ENCODE results near the gene MUC22. TPM values are rescaled to one million over a fixed set of nuclear protein-coding genes. Genes with fewer than 3 reads are reported as not detected.
"Not testable (repeated sequence)": the region's sequence is repeated elsewhere in the genome, so short reads cannot be mapped to it uniquely, and the experiment has no call there.

Gene MUC22
- total RNA-seq, 5 donors from 2014 or later (not counting 1 experiment from before 2014, with no cell fraction given) = not detected

- Histone ChIP-seq H3K4me3 (ENCODE audit: control insufficient read depth in 1 of 2, extremely low read depth in 1 of 2, low read length in 1 of 2) (peak overlapping the region in 1 of 2 donors; percentile 25), H3K4me1 (ENCODE audit: control insufficient read depth in 1 of 2, extremely low read depth in 1 of 2, insufficient read depth in 2 of 2, low read length in 2 of 2) (peaks cover 0 to 9% of the 10 kb centered on the region in 2 experiments), H3K9me3 (no peaks in the 10 kb centered on the region), H3K27me3 (replicated peaks in 1 of 2; ENCODE audit: control insufficient read depth in 2 of 2, extremely low read depth in 1 of 2, insufficient read depth in 2 of 2, low read length in 1 of 2) (peaks cover 0 to 7% of the 10 kb centered on the region in 2 experiments), H3K27ac (ENCODE audit: low read length) (peak overlapping the region; percentile 24), H3K36me3 (ENCODE audit: control insufficient read depth in 2 of 2, extremely low read depth in 1 of 2, insufficient read depth in 1 of 2, low read length in 1 of 2) (no peaks in the 10 kb centered on the region)
- H3K4me3 Mint-ChIP-seq = peak overlapping the region; percentile 59 to 77 (median 64)
- H3K27ac Mint-ChIP-seq = peak overlapping the region; percentile 50 to 81
- WGBS (ENCODE audit: insufficient coverage) = 50% methylated on average over 6 of the region's 8 CpGs
- no peaks in the 10 kb centered on the region for H3K27me3 Mint-ChIP-seq
- ChIA-PET CTCF (interaction anchor here in 1 of 2 donors (0.6 kb wide), 1 partner anchor 58 kb away, joined by 6 read pairs; no protein-coding TSS in a partner anchor), POLR2A (interaction anchor here in 1 of 2 donors (0.5 kb wide), 1 partner anchor 27 kb away, joined by 4 read pairs; no protein-coding TSS in a partner anchor)
- no peaks in the 10 kb centered on the region for H3K36me3 Mint-ChIP-seq
- peak in 18 of 35 experiments; percentile 2 to 46 (median 12) for DNase-seq
- peaks cover 11 to 14% (median 13%) of the 10 kb centered on the region in 3 donors for H3K4me1 Mint-ChIP-seq
- peak; percentile 58 to 75 (median 68) for ATAC-seq (replicated peaks in 1 of 4)
- no peaks in the 10 kb centered on the region for H3K9me3 Mint-ChIP-seq
Observed at GRCh38 chr6:30990422-30991086, 19.7 kb upstream of the MUC22 start.

- peaks cover 0 to 7% of the 10 kb centered on the region in 2 experiments for H3K27me3 ChIP-seq (replicated peaks in 1 of 2; ENCODE audit: control insufficient read depth in 2 of 2, extremely low read depth in 1 of 2, insufficient read depth in 2 of 2, low read length in 1 of 2)
- H3K27ac Mint-ChIP-seq = no peak overlapping the region
- peaks cover 0 to 9% of the 10 kb centered on the region in 2 experiments for H3K4me1 ChIP-seq (ENCODE audit: control insufficient read depth in 1 of 2, extremely low read depth in 1 of 2, insufficient read depth in 2 of 2, low read length in 2 of 2)
- H3K27me3 Mint-ChIP-seq = no peaks in the 10 kb centered on the region
- H3K27ac ChIP-seq (ENCODE audit: low read length) = no peak overlapping the region
- 90% methylated on average over 1 of the region's 2 CpGs for WGBS (ENCODE audit: insufficient coverage)
- no peaks in the 10 kb centered on the region for H3K36me3 ChIP-seq (ENCODE audit: control insufficient read depth in 2 of 2, extremely low read depth in 1 of 2, insufficient read depth in 1 of 2, low read length in 1 of 2)
- POLR2A ChIA-PET = interaction anchor here (0.6 kb wide), 4 partner anchors 11 to 644 kb away, joined by 3 to 8 read pairs (median 4); no protein-coding TSS in a partner anchor
- no peaks in the 10 kb centered on the region for H3K36me3 Mint-ChIP-seq
- H3K9me3 Mint-ChIP-seq = no peaks in the 10 kb centered on the region
- H3K4me3 Mint-ChIP-seq = no peak overlapping the region
- DNase-seq = no peak
- CTCF ChIA-PET = no interaction called here
- H3K4me3 ChIP-seq (ENCODE audit: control insufficient read depth in 1 of 2, extremely low read depth in 1 of 2, low read length in 1 of 2) = no peak overlapping the region
- H3K9me3 ChIP-seq = no peaks in the 10 kb centered on the region
- H3K4me1 Mint-ChIP-seq = peaks cover 11 to 14% (median 13%) of the 10 kb centered on the region in 3 donors
- no peak for ATAC-seq (replicated peaks in 1 of 4)
Observed at GRCh38 chr6:30991891-30992290, 18.4 kb upstream of the MUC22 start.

GRCh38 chr6:30997301-30997700 is 13.0 kb upstream of the MUC22 start:
- no peak overlapping the region for H3K27ac Mint-ChIP-seq
- POLR2A ChIA-PET = no interaction called here
- Histone ChIP-seq H3K4me1 (ENCODE audit: control insufficient read depth in 1 of 2, extremely low read depth in 1 of 2, insufficient read depth in 2 of 2, low read length in 2 of 2) (no peaks in the 10 kb centered on the region), H3K27me3 (replicated peaks in 1 of 2; ENCODE audit: control insufficient read depth in 2 of 2, extremely low read depth in 1 of 2, insufficient read depth in 2 of 2, low read length in 1 of 2) (peaks cover 0 to 7% of the 10 kb centered on the region in 2 experiments), H3K4me3 (ENCODE audit: control insufficient read depth in 1 of 2, extremely low read depth in 1 of 2, low read length in 1 of 2) (no peak overlapping the region), H3K27ac (ENCODE audit: low read length) (no peak overlapping the region), H3K9me3 (no peaks in the 10 kb centered on the region), H3K36me3 (ENCODE audit: control insufficient read depth in 2 of 2, extremely low read depth in 1 of 2, insufficient read depth in 1 of 2, low read length in 1 of 2) (no peaks in the 10 kb centered on the region)
- H3K36me3 Mint-ChIP-seq = no peaks in the 10 kb centered on the region
- DNase-seq (no peak), ATAC-seq (replicated peaks in 1 of 4) (no peak)
- peaks cover 0 to 4% of the 10 kb centered on the region in 2 donors for H3K27me3 Mint-ChIP-seq
- CTCF ChIA-PET = no interaction called here
- no CpG with 5 or more reads among the region's 2 CpGs for WGBS (ENCODE audit: insufficient coverage)
- peaks cover 0 to 6% (median 4%) of the 10 kb centered on the region in 3 donors for H3K4me1 Mint-ChIP-seq
- H3K9me3 Mint-ChIP-seq = peaks cover 0 to 3% (median 0%) of the 10 kb centered on the region in 3 donors
- no peak overlapping the region for H3K4me3 Mint-ChIP-seq

- no peak overlapping the region for H3K4me3 Mint-ChIP-seq
- H3K27me3 Mint-ChIP-seq = peaks cover 3 to 9% of the 10 kb centered on the region in 2 donors
- Histone ChIP-seq H3K9me3 (no peaks in the 10 kb centered on the region), H3K4me3 (ENCODE audit: control insufficient read depth in 1 of 2, extremely low read depth in 1 of 2, low read length in 1 of 2) (no peak overlapping the region), H3K4me1 (ENCODE audit: control insufficient read depth in 1 of 2, extremely low read depth in 1 of 2, insufficient read depth in 2 of 2, low read length in 2 of 2) (no peaks in the 10 kb centered on the region), H3K27ac (ENCODE audit: low read length) (no peak overlapping the region), H3K36me3 (ENCODE audit: control insufficient read depth in 2 of 2, extremely low read depth in 1 of 2, insufficient read depth in 1 of 2, low read length in 1 of 2) (no peaks in the 10 kb centered on the region), H3K27me3 (replicated peaks in 1 of 2; ENCODE audit: control insufficient read depth in 2 of 2, extremely low read depth in 1 of 2, insufficient read depth in 2 of 2, low read length in 1 of 2) (peaks cover 0 to 14% of the 10 kb centered on the region in 2 experiments)
- WGBS (ENCODE audit: insufficient coverage) = no CpG with 5 or more reads among the region's 5 CpGs
- H3K9me3 Mint-ChIP-seq = peaks cover 0 to 3% (median 0%) of the 10 kb centered on the region in 3 donors
- H3K27ac Mint-ChIP-seq = no peak overlapping the region
- peaks cover 0 to 6% (median 4%) of the 10 kb centered on the region in 3 donors for H3K4me1 Mint-ChIP-seq
- CTCF ChIA-PET = no interaction called here
- DNase-seq = no peak
- POLR2A ChIA-PET = no interaction called here
- ATAC-seq (replicated peaks in 1 of 4) = no peak
- no peaks in the 10 kb centered on the region for H3K36me3 Mint-ChIP-seq
Observed at GRCh38 chr6:30998785-30999184, 11.5 kb upstream of the MUC22 start.

- POLR2A ChIA-PET; DNase-seq; H3K4me3 Mint-ChIP-seq; H3K9me3 ChIP-seq; H3K4me1 ChIP-seq (ENCODE audit: control insufficient read depth in 1 of 2, extremely low read depth in 1 of 2, insufficient read depth in 2 of 2, low read length in 2 of 2); H3K27me3 Mint-ChIP-seq; H3K27ac Mint-ChIP-seq; H3K4me3 ChIP-seq (ENCODE audit: control insufficient read depth in 1 of 2, extremely low read depth in 1 of 2, low read length in 1 of 2); H3K36me3 Mint-ChIP-seq; H3K27ac ChIP-seq (ENCODE audit: low read length); H3K36me3 ChIP-seq (ENCODE audit: control insufficient read depth in 2 of 2, extremely low read depth in 1 of 2, insufficient read depth in 1 of 2, low read length in 1 of 2); ATAC-seq (replicated peaks in 1 of 4); H3K9me3 Mint-ChIP-seq; CTCF ChIA-PET: not testable (repeated sequence)
- H3K4me1 Mint-ChIP-seq = peaks cover 4 to 10% (median 9%) of the 10 kb centered on the region in 3 donors
- 88% methylated on average over 19 of the region's 39 CpGs for WGBS (ENCODE audit: insufficient coverage)
- peaks cover 0 to 14% of the 10 kb centered on the region in 2 experiments for H3K27me3 ChIP-seq (replicated peaks in 1 of 2; ENCODE audit: control insufficient read depth in 2 of 2, extremely low read depth in 1 of 2, insufficient read depth in 2 of 2, low read length in 1 of 2)
Observed at GRCh38 chr6:31000067-31000860, 10.0 kb upstream of the MUC22 start.

GRCh38 chr6:31001281-31001888 is 8.9 kb upstream of the MUC22 start:
- Mint-ChIP-seq H3K4me3 (peak overlapping the region in 1 of 3 donors; percentile 13), H3K27me3 (peaks cover 3 to 15% of the 10 kb centered on the region in 2 donors), H3K36me3 (no peaks in the 10 kb centered on the region), H3K9me3 (peaks cover 0 to 3% (median 0%) of the 10 kb centered on the region in 3 donors), H3K27ac (no peak overlapping the region), H3K4me1 (peaks cover 4 to 11% (median 10%) of the 10 kb centered on the region in 3 donors)
- Histone ChIP-seq H3K27me3 (replicated peaks in 1 of 2; ENCODE audit: control insufficient read depth in 2 of 2, extremely low read depth in 1 of 2, insufficient read depth in 2 of 2, low read length in 1 of 2) (peaks cover 0 to 17% of the 10 kb centered on the region in 2 experiments), H3K9me3 (no peaks in the 10 kb centered on the region), H3K27ac (ENCODE audit: low read length) (no peak overlapping the region), H3K4me1 (ENCODE audit: control insufficient read depth in 1 of 2, extremely low read depth in 1 of 2, insufficient read depth in 2 of 2, low read length in 2 of 2) (no peaks in the 10 kb centered on the region), H3K36me3 (ENCODE audit: control insufficient read depth in 2 of 2, extremely low read depth in 1 of 2, insufficient read depth in 1 of 2, low read length in 1 of 2) (no peaks in the 10 kb centered on the region), H3K4me3 (ENCODE audit: control insufficient read depth in 1 of 2, extremely low read depth in 1 of 2, low read length in 1 of 2) (no peak overlapping the region)
- 57% methylated on average over 12 of the region's 13 CpGs for WGBS (ENCODE audit: insufficient coverage)
- DNase-seq = no peak
- no peak for ATAC-seq (replicated peaks in 1 of 4)
- CTCF ChIA-PET = no interaction called here
- POLR2A ChIA-PET = no interaction called here
